GM18526 (cell line): ENCODE measurements around the gene ITGA1.

Source experiments
- POLR2A ChIP-seq: IDR thresholded peaks from 3 replicates; pipeline ENCODE4 v1.6.1; 2011; ENCODE audit not compliant: insufficient read length; ENCODE audit errors: extremely low read depth

The ITGA1 gene

DNA sequence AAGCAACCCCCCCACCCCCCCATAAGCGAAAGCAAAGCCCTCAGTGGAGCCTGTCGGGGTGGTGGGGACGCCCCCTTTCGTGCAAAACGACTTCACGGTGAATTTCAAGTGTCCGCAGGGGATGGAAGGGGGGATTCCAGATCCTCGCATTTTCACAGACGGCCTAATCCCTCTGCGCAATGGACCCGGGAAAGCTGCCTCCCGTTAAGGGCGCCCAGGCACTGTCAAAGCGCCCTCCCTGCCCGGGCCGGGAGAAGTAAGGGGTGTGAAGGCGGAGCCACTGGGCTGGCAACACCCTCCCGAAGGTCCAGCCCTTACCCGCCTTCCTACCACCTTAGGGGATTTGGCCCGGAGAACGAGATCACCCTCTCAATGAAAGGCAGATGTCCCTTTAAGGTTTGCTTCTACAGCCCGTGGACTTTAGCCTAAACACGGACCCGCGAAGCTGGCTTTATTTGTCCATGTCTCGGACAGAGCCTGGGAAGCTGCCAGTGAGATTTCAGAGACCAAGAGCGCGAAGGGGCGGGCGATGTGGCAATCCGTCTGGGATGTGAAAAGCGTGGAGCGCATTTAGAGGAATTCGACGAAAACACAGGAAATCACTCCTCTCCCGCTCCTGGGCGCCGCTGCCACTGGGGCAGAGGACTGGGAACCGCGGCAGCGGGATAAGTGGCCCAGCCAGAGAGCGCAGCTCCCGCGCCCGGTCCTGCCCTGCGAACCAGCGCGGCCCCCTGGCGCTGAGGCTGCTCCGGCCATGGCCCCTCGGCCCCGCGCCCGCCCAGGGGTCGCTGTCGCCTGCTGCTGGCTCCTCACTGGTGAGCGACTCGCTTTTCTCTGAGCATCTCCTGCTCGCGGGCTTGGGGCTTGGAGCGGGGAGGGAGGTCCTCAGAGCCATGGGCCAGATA is at the start of gene ITGA1, which contains the start of gene PELO:
Gene ITGA1, plus strand, starts transcription at position 317 of the 905 bp plus-strand sequence. Its CDS starts 438 bp downstream, at position 755.
Gene PELO, plus strand, starts transcription at position 317 of the 905 bp plus-strand sequence. CDS start 12,479 bp downstream, outside the sequence.
- TF ChIP-seq POLR2A = no peak

DNA sequence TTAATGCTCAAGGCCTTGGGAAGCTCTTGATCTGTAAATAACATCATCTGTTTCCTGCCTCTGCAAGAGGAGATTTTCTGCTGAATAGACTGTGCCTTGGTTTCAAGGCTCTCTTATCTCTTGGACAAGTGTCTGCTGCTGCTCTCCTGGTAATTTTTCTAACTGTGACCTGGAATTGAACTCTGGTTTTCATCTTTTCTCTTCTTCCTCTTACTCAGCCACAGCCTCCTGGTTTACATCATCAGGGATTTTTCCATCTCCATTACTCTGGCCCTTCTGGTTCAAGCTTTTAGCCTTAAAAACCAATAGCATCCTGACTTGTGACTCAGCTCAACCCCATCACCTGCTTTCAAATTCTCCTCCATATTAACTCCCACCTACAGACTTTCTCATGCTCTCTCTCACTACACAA is 49.6 kb upstream of the ITGA1 start:
- no peak for TF ChIP-seq POLR2A

- TF ChIP-seq POLR2A = no peak
These were observed 47.7 kb upstream of the ITGA1 start for GRCh38 chr5:52740007-52740406.

DNA sequence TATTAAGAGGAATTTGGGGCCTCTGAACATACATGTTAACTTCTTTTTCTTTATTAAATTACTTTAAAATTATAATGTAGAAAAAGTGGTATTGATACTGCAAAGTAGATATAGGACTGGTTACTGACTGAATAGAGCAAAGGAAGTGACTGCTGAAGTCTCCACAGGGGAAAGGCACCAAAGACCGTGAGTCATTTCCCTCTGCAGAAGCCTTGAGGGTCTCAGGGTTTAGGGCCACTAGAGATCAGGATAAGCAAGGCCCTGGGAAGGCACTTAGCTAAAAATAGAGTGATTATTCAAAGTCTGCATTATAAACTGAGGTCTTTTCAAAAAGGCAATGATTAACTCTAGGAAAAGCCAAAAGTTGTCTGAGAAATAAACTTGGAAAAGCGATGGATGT is 44.7 kb upstream of the ITGA1 start:
- TF ChIP-seq POLR2A = no peak

DNA sequence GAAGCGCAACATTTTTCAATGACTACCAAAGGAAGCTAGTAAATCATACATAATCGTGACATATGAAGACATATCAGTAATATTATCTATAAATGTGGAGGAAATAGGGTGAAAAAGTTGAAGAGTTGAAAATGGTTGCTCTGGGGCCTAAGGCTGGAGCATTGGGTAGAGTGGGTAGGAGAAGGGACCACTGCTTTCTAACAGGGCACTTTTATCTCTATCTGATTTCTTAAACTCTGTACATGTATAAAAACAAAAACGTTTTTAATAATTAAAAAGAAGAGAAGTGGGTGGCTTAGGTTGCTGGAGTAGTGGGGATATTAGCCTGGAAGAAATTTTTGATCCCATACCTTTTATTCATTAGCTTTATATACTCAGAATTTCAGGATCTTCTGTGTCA is 44.2 kb upstream of the ITGA1 start:
- TF ChIP-seq POLR2A = no peak

GRCh38 chr5:52743970-52744369 is 43.7 kb upstream of the ITGA1 start:
- no peak for TF ChIP-seq POLR2A

GRCh38 chr5:52746539-52746938 is 41.2 kb upstream of the ITGA1 start:
- TF ChIP-seq POLR2A = no peak

DNA sequence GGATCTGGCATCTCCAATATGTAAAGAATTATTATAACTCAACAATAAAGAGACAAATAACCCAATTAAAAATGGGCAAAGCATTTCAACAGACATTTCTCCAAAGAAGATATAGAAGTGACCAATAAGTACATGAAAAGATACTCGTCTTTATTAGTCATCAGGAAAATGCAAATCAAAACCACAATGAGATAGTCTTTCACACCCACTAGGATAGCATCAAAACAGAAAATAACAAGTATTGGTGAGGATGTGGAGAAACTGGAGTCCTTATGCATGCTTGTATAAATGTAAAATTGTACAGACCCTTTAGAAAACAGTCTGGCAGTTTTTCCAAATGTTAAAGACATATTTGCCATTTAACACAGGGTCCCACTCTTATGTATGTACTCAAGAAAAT is 39.1 kb upstream of the ITGA1 start:
- no peak for TF ChIP-seq POLR2A

DNA sequence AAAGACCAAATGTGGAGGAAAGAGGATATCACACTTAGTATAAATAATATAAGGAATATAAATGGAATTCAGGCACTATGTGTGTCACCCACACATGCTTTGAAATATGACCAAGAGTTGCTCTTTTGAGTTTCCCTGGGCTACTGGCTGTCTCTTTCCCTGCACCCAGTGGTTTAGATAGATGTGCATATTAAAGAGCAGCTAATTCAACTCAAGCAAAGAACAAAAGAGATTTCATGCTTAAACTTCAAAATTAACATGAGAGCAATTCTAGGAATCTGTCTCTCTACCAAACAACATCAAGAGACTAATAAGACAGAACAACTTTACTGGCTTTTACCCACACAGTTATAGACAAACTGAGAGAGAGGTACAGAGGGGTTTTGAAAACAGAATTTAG is 38.0 kb upstream of the ITGA1 start:
- no peak for TF ChIP-seq POLR2A

DNA sequence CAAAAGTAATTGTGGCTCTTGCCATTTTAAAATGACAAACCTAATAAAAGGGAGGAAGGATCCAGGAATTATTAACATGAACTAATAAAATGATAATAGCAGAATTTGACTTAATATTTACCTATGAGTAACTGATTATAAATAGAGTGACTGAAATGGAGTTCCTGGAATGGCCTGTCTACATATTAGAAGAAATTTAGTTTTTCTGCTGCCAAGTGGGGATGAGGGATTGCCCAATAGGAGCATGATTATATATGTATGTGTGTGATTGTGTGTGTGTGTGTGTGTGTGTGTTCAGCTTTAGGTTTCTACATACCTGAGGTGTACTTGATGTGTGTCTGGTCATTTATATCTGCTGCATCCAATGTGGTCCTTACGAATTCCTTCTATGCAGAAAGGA is 36.6 kb upstream of the ITGA1 start:
- TF ChIP-seq POLR2A = no peak

- no peak for TF ChIP-seq POLR2A
These were observed 33.7 kb upstream of the ITGA1 start for GRCh38 chr5:52754051-52754450.

GRCh38 chr5:52757527-52757926 is 30.2 kb upstream of the ITGA1 start:
- TF ChIP-seq POLR2A = no peak

DNA sequence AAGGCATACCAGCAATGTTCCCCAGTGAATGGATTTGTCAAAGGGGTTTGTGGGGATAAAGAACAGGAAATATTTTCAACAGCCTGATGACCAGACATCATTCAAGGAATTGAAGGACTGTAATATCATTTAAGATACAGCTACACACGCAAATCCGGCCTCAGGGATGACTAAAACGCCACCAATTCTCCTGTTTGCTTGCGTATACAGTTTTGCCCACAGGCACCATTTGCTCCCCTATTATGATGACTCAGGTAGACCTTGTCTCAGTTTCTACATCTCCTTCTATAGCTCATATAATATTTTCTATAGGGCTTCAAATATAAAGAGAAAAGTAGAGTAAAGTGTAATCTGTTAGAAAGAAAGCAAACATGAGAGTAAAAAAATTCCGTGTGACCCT is 29.7 kb upstream of the ITGA1 start:
- TF ChIP-seq POLR2A = no peak

DNA sequence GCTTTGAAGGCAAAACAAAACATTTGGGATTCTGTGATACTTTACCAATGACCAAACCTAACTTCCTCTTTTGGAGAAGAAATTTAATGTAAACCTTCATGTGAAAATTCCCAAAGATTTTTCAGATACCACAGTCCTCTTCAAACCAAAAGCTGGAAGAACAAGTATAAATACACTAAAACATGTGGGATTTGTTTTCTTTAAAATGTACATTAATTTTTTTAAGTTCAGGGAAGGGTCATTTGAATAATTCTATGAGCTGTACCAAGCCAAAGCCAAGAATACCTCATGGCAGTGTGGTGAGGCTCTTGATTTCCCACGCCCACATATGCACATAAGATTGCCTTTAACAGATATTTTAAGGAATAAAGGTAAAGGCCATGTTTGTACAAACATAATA is 28.4 kb upstream of the ITGA1 start:
- no peak for TF ChIP-seq POLR2A

- TF ChIP-seq POLR2A = no peak
These were observed 26.9 kb upstream of the ITGA1 start for GRCh38 chr5:52760695-52761366.

- TF ChIP-seq POLR2A = no peak
These were observed 20.4 kb upstream of the ITGA1 start for GRCh38 chr5:52767217-52767743.
